ENCODE data around the gene CPT1C.
A peak's percentile ranks its signal among the peaks of the same experiment; 100 is the strongest.

Gene CPT1C

GRCh38 chr19:49664171-49665035 lies 26.5 kb upstream of the CPT1C start:
- H3K4me1 ChIP-seq (ENCODE audit: control insufficient read depth, insufficient read depth, low read length): peaks cover 17% of the 10 kb centered on the region
- H3K27me3 ChIP-seq (replicated peaks; ENCODE audit: control insufficient read depth, insufficient read depth, low read length): no peaks in the 10 kb centered on the region
- H3K36me3 ChIP-seq (ENCODE audit: control insufficient read depth, insufficient read depth, low read length, severe bottlenecking): peaks cover 33% of the 10 kb centered on the region
- H3K9ac ChIP-seq (ENCODE audit: low read length): peak overlapping the region; percentile 91
- H3K4me3 ChIP-seq (ENCODE audit: low read length): peak overlapping the region; percentile 88
- peak; percentile 96 for DNase-seq (ENCODE audit: low read depth)
- H3K9me3 ChIP-seq (ENCODE audit: control insufficient read depth, low read length): no peaks in the 10 kb centered on the region

GRCh38 chr19:49665036-49665350 lies 25.9 kb upstream of the CPT1C start:
- Histone ChIP-seq H3K27me3 (replicated peaks; ENCODE audit: control insufficient read depth, insufficient read depth, low read length) (no peaks in the 10 kb centered on the region), H3K9me3 (ENCODE audit: control insufficient read depth, low read length) (no peaks in the 10 kb centered on the region), H3K36me3 (ENCODE audit: control insufficient read depth, insufficient read depth, low read length, severe bottlenecking) (peaks cover 27% of the 10 kb centered on the region), H3K9ac (ENCODE audit: low read length) (peak overlapping the region; percentile 91), H3K4me3 (ENCODE audit: low read length) (peak overlapping the region; percentile 88), H3K4me1 (ENCODE audit: control insufficient read depth, insufficient read depth, low read length) (peaks cover 17% of the 10 kb centered on the region)
- DNase-seq (ENCODE audit: low read depth): no peak

DNA sequence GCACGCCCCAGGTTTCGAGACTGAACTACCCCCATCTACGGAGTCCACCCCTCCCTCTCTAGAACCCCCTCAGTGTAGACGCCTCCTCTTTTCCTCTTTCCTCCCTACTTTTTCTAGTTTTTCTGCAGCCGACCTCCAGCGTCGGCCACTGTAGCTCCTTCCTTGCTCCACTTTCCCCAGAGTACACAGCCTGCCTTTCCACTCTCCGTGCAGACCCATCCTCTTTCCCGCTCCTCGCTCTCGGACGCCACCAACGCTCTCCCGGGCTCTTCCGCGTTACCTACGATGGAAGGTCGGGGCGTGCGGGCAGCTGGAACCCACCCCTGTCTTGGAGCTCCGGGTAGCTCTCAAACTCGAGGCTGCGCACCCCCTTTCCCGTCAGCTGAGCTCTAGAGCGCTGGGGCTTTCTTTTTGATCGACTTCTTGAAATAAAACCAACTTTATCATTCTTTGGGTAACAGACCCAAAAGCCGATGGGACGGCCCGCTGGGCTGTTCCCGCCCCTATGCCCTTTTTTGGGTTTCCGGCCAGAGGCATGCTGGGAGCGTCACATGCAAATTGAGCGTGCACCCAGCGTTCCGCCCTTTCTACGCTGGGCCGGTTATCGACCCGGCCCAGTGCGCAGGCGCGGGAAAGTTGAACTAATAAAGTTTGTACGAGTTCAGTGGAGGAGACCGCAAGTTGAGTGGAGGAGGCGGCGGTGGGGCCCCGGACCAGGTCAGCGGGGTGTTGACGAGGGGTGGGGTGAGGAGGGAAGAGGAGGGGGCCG lies 25.4 kb upstream of the CPT1C start, which contains the start of the genes BCL2L12 and IRF3:
Gene BCL2L12, plus strand, starts transcription at position 583 of the 769 bp plus-strand sequence. CDS start 760 bp downstream, outside the sequence.
Gene IRF3, minus strand, starts transcription at position 507 of the 769 bp plus-strand sequence. CDS start 1,019 bp downstream, outside the sequence.
- peak within 1 kb of the TSS; percentile 91 for H3K9ac ChIP-seq (ENCODE audit: low read length)
- no peaks in the 10 kb centered on the region for H3K9me3 ChIP-seq (ENCODE audit: control insufficient read depth, low read length)
- H3K36me3 ChIP-seq (ENCODE audit: control insufficient read depth, insufficient read depth, low read length, severe bottlenecking): peaks cover 21% of the 10 kb centered on the region
- DNase-seq (ENCODE audit: low read depth): peak; percentile 99
- no peaks in the 10 kb centered on the region for H3K27me3 ChIP-seq (replicated peaks; ENCODE audit: control insufficient read depth, insufficient read depth, low read length)
- peaks cover 17% of the 10 kb centered on the region for H3K4me1 ChIP-seq (ENCODE audit: control insufficient read depth, insufficient read depth, low read length)
- peak within 1 kb of the TSS; percentile 88 for H3K4me3 ChIP-seq (ENCODE audit: low read length)

DNA sequence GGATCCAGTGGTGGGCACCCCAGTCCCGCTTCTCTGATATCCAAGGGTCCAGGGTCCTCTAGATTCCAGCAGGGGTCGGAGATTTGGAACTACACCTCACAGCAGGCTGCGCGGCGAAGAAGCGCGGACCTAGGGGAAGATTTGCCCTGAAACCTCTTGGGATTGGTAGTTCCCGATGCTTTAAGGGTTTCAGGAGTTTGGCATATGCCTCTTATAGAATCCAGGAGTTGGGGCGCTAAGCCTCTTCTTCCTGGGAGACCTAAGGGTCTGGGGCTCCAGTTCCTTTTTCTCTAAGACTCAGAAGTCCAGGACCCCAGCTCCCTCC lies 24.8 kb upstream of the CPT1C start:
- no peaks in the 10 kb centered on the region for H3K9me3 ChIP-seq (ENCODE audit: control insufficient read depth, low read length)
- H3K9ac ChIP-seq (ENCODE audit: low read length): peak overlapping the region; percentile 91
- peaks cover 17% of the 10 kb centered on the region for H3K4me1 ChIP-seq (ENCODE audit: control insufficient read depth, insufficient read depth, low read length)
- no peak for DNase-seq (ENCODE audit: low read depth)
- H3K4me3 ChIP-seq (ENCODE audit: low read length): peak overlapping the region; percentile 88
- no peaks in the 10 kb centered on the region for H3K27me3 ChIP-seq (replicated peaks; ENCODE audit: control insufficient read depth, insufficient read depth, low read length)
- peaks cover 17% of the 10 kb centered on the region for H3K36me3 ChIP-seq (ENCODE audit: control insufficient read depth, insufficient read depth, low read length, severe bottlenecking)

DNA sequence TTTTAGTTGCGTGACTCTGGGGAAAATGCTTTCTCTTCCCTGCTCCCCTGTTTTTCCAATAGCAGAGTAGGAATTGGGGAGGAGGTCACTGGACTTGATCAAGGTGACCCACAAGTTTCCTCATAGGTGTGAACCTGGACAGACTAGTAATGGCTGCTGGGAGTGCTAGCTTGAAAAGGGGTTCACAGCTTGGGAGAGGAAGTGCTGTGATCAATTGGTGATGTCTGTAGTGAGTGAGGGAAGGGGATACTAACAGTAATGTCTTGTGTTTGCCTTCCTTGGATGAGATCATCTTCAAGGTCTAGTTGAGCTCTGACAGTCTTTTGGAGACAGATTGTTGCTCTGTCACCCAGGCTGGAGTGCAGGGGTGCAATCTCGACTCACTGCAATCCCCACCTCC lies 23.4 kb upstream of the CPT1C start:
- no peak overlapping the region for H3K4me3 ChIP-seq (ENCODE audit: low read length)

DNA sequence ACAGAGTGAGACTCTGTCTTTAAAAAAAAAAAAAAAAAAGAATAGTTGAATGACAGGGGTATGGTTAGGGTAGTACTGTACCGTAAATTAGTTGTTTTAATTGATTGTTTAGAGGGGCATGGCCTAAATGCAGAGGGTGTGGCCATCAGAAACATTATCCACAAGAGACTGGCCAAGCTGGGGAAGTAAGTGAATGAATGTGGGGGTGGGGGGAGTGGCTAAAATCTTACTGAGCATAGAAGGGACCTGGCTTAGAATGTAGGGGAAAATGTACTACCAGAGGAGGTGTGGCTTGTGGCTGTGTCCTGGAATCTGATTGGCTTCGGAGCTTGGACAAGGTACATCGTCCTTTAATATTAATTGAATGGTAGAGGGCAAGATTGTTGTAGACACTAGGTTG lies 21.4 kb upstream of the CPT1C start:
- H3K4me3 ChIP-seq (ENCODE audit: low read length): no peak overlapping the region
- DNase-seq (ENCODE audit: low read depth): no peak
- no peaks in the 10 kb centered on the region for H3K9me3 ChIP-seq (ENCODE audit: control insufficient read depth, low read length)
- no peaks in the 10 kb centered on the region for H3K27me3 ChIP-seq (replicated peaks; ENCODE audit: control insufficient read depth, insufficient read depth, low read length)
- H3K4me1 ChIP-seq (ENCODE audit: control insufficient read depth, insufficient read depth, low read length): peaks cover 17% of the 10 kb centered on the region
- no peak overlapping the region for H3K9ac ChIP-seq (ENCODE audit: low read length)
- no peaks in the 10 kb centered on the region for H3K36me3 ChIP-seq (ENCODE audit: control insufficient read depth, insufficient read depth, low read length, severe bottlenecking)

More for the DNA sequence above, 23.4 kb upstream of the CPT1C start:
- Histone ChIP-seq H3K9ac (ENCODE audit: low read length) (no peak overlapping the region), H3K36me3 (ENCODE audit: control insufficient read depth, insufficient read depth, low read length, severe bottlenecking) (peaks cover 5% of the 10 kb centered on the region), H3K9me3 (ENCODE audit: control insufficient read depth, low read length) (no peaks in the 10 kb centered on the region), H3K4me1 (ENCODE audit: control insufficient read depth, insufficient read depth, low read length) (peaks cover 23% of the 10 kb centered on the region), H3K27me3 (replicated peaks; ENCODE audit: control insufficient read depth, insufficient read depth, low read length) (no peaks in the 10 kb centered on the region)
- DNase-seq (ENCODE audit: low read depth): no peak

DNA sequence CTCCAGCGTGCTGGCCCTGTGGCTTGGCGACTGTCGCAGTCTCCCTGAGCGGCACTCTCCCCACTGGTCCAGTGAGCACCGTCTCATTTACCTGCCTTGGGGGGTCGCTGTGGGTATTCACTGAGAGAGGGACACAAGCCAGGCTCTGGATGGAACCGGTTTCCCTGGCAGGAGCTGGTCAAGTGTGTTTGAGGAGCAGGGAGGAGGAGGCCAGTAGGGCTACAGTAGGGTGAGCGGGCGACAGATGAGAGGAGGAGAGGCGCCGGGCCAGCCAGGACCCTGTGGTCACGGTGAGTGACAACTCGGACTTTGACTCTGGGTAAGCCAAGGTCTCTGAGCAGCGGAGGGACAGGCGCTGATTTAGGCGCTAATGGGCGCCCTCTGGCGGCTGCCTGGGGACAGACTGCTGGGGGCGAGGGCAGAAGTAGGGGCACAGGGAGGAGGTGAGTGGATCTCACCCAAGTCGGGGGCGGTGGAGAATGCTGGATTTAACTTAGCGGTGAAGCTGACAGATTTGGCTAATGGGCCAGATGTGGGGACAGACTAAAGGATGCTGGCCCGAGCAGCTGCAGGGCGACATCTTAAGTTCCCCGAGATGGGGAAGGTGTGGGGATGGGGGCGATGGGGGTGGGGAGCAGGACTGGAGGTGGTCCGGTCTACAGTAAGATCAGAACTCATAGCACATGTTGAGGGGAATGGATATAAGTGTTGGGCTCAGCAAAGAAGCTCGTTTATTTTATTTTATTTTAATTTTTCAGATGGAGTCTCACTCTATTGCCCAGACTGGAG lies 18.6 kb upstream of the CPT1C start:
- Histone ChIP-seq H3K4me3 (ENCODE audit: low read length) (no peak overlapping the region), H3K36me3 (ENCODE audit: control insufficient read depth, insufficient read depth, low read length, severe bottlenecking) (no peaks in the 10 kb centered on the region), H3K9ac (ENCODE audit: low read length) (peak overlapping the region; percentile 67), H3K9me3 (ENCODE audit: control insufficient read depth, low read length) (no peaks in the 10 kb centered on the region), H3K4me1 (ENCODE audit: control insufficient read depth, insufficient read depth, low read length) (peaks cover 6% of the 10 kb centered on the region), H3K27me3 (replicated peaks; ENCODE audit: control insufficient read depth, insufficient read depth, low read length) (no peaks in the 10 kb centered on the region)
- DNase-seq (ENCODE audit: low read depth): peak; percentile 91

GRCh38 chr19:49676136-49676783 lies 14.7 kb upstream of the CPT1C start:
- no peaks in the 10 kb centered on the region for H3K36me3 ChIP-seq (ENCODE audit: control insufficient read depth, insufficient read depth, low read length, severe bottlenecking)
- peak; percentile 94 for DNase-seq (ENCODE audit: low read depth)

GRCh38 chr19:49676784-49677230 lies 14.1 kb upstream of the CPT1C start:
- H3K9ac ChIP-seq (ENCODE audit: low read length): peak overlapping the region; percentile 99
- H3K36me3 ChIP-seq (ENCODE audit: control insufficient read depth, insufficient read depth, low read length, severe bottlenecking): peaks cover 2% of the 10 kb centered on the region
- H3K4me3 ChIP-seq (ENCODE audit: low read length): peak overlapping the region; percentile 97
- no peaks in the 10 kb centered on the region for H3K27me3 ChIP-seq (replicated peaks; ENCODE audit: control insufficient read depth, insufficient read depth, low read length)
- DNase-seq (ENCODE audit: low read depth): peak; percentile 100
- H3K9me3 ChIP-seq (ENCODE audit: control insufficient read depth, low read length): no peaks in the 10 kb centered on the region
- H3K4me1 ChIP-seq (ENCODE audit: control insufficient read depth, insufficient read depth, low read length): peaks cover 36% of the 10 kb centered on the region

More at GRCh38 chr19:49676136-49676783, 14.7 kb upstream of the CPT1C start:
- Histone ChIP-seq H3K27me3 (replicated peaks; ENCODE audit: control insufficient read depth, insufficient read depth, low read length) (no peaks in the 10 kb centered on the region), H3K4me3 (ENCODE audit: low read length) (peak overlapping the region; percentile 80), H3K9me3 (ENCODE audit: control insufficient read depth, low read length) (no peaks in the 10 kb centered on the region), H3K9ac (ENCODE audit: low read length) (peak overlapping the region; percentile 95), H3K4me1 (ENCODE audit: control insufficient read depth, insufficient read depth, low read length) (peaks cover 33% of the 10 kb centered on the region)

- Histone ChIP-seq H3K4me3 (ENCODE audit: low read length) (peak within 1 kb of the TSS; percentile 97), H3K9me3 (ENCODE audit: control insufficient read depth, low read length) (no peaks in the 10 kb centered on the region), H3K4me1 (ENCODE audit: control insufficient read depth, insufficient read depth, low read length) (peaks cover 36% of the 10 kb centered on the region), H3K9ac (ENCODE audit: low read length) (peak within 1 kb of the TSS; percentile 99), H3K36me3 (ENCODE audit: control insufficient read depth, insufficient read depth, low read length, severe bottlenecking) (peaks cover 8% of the 10 kb centered on the region), H3K27me3 (replicated peaks; ENCODE audit: control insufficient read depth, insufficient read depth, low read length) (no peaks in the 10 kb centered on the region)
- peak; percentile 62 for DNase-seq (ENCODE audit: low read depth)
These were observed 13.6 kb upstream of the CPT1C start, which contains the start of gene PRMT1 for GRCh38 chr19:49677231-49677900. TSS of gene PRMT1 (plus strand) at chr19:49677271. CDS start at chr19:49677281, 10 bp downstream.
